Endothelial cell of umbilical vein (primary cell): ENCODE data around the gene KBTBD3. TPM values are rescaled to one million over a fixed set of nuclear protein-coding genes. Genes with fewer than 3 reads are reported as not detected.
"Not testable (repeated sequence)": the region's sequence is repeated elsewhere in the genome, so short reads cannot be mapped to it uniquely, and the experiment has no call there.

ENCODE experiments used
- BruUV-seq: library from RNA; stranded (reverse); fragments of 400-500 nt; replicated peaks from 2 replicates; lab custom pipeline; 2021; lab: Mats Ljungman, UMichigan
- CTCF ChIA-PET: fragments of 300-600, 350-600 bp; sonication (Branson Sonifier 250); formaldehyde crosslinking; loops from one replicate; lab custom pipeline; 2021; ENCODE audit warnings: antibody characterized with exemption, inconsistent platforms; lab: Charles Lee
- POLR2A ChIA-PET: fragments of 300-600, 350-600 bp; sonication (Branson Sonifier 250); formaldehyde crosslinking; loops from one replicate; lab custom pipeline; 2021; ENCODE audit warnings: antibody characterized with exemption, inconsistent platforms; lab: Charles Lee
- DNase-seq: peaks from one replicate; pipeline ENCODE4 v3.0.0-alpha.2; 2011; ENCODE audit warnings: low read depth, low spot score
- FAIRE-seq: peaks from 2 replicates; lab custom pipeline; 2011; peaks lifted over from hg19 to GRCh38; lab: Jason Lieb, UNC
- H2AFZ ChIP-seq: 2 replicates; pipeline ENCODE4 v1.6.0; 2012; ENCODE audit warnings: low read depth, low read length, control low read depth, inconsistent platforms
- H3K27ac ChIP-seq: 2 replicates; pipeline ENCODE4 v1.5.1; 2011; ENCODE audit warnings: low read depth, mild to moderate bottlenecking, control low read depth, low read length, moderate library complexity; ENCODE audit not compliant: insufficient read depth
- H3K27me3 ChIP-seq, 2 experiments: 2 replicates each; pipeline versions ENCODE4 v1.6.0 to v1.6.1; 2011; ENCODE audit warnings: low read length in 2 of 2, mixed read lengths in 1 of 2; ENCODE audit not compliant: control insufficient read depth in 2 of 2, insufficient read depth in 2 of 2
- H3K36me3 ChIP-seq, 2 experiments: 2 replicates in 1 of 2; 3 replicates in 1 of 2; pipeline ENCODE4 v1.5.1; 2011; ENCODE audit warnings: low read length in 2 of 2, mild to moderate bottlenecking in 1 of 2, moderate library complexity in 1 of 2; ENCODE audit not compliant: control insufficient read depth in 2 of 2, insufficient read depth in 2 of 2; ENCODE audit errors: extremely low read depth in 1 of 2
- H3K4me1 ChIP-seq: 3 replicates; pipeline ENCODE4 v1.5.1; 2011; ENCODE audit warnings: mild to moderate bottlenecking, low read length; ENCODE audit not compliant: control insufficient read depth, insufficient read depth; ENCODE audit errors: extremely low read depth
- H3K4me2 ChIP-seq: 2 replicates; pipeline ENCODE4 v1.6.1; 2011; ENCODE audit warnings: low read length, control low read depth, mixed read lengths; ENCODE audit not compliant: insufficient read depth
- H3K4me3 ChIP-seq, 3 experiments: fragments of 200-600 bp in 1 of 3; sonication (generic), shearing (Covaris generic) in 1 of 3; replicated peaks in 1 of 3; 2 replicates each; pipeline ENCODE4 v1.5.1; 2011 to 2016; ENCODE audit warnings: control low read depth in 3 of 3, low read length in 3 of 3, mild to moderate bottlenecking in 2 of 3, inconsistent platforms in 1 of 3, low read depth in 1 of 3, moderate library complexity in 1 of 3; ENCODE audit not compliant: insufficient read depth in 1 of 3
- H3K79me2 ChIP-seq: 2 replicates; pipeline ENCODE4 v1.6.0; 2012; ENCODE audit warnings: low read length, inconsistent platforms; ENCODE audit not compliant: control insufficient read depth, insufficient read depth
- H3K9ac ChIP-seq: replicated peaks from 2 replicates; pipeline ENCODE3; 2011; ENCODE audit warnings: low read length, control low read depth; ENCODE audit not compliant: insufficient read depth; ENCODE audit errors: extremely low read depth
- H3K9me1 ChIP-seq: replicated peaks from 3 replicates; pipeline ENCODE4 v1.6.0; 2011; ENCODE audit warnings: mild to moderate bottlenecking, low read length; ENCODE audit not compliant: control insufficient read depth, insufficient read depth; ENCODE audit errors: extremely low read depth
- H3K9me3 ChIP-seq: replicated peaks from 2 replicates; pipeline ENCODE4 v1.5.1; 2012; ENCODE audit warnings: low read length, inconsistent platforms; ENCODE audit not compliant: control insufficient read depth, insufficient read depth
- H4K20me1 ChIP-seq: replicated peaks from 2 replicates; pipeline ENCODE3; 2011; ENCODE audit warnings: mild to moderate bottlenecking, low read length; ENCODE audit not compliant: control insufficient read depth, insufficient read depth; ENCODE audit errors: extremely low read depth
- EZH2 ChIP-seq: IDR thresholded peaks from 2 replicates; pipeline ENCODE4 v1.6.1; 2012; ENCODE audit warnings: borderline replicate concordance, low read depth, mild to moderate bottlenecking, moderate library complexity, low read length, inconsistent platforms; ENCODE audit not compliant: severe bottlenecking
- FOS ChIP-seq: IDR thresholded peaks from 2 replicates; pipeline ENCODE4 v1.6.1; 2011; ENCODE audit warnings: mild to moderate bottlenecking, low read length, moderate library complexity, borderline replicate concordance; ENCODE audit not compliant: insufficient read depth
- GATA2 ChIP-seq: IDR thresholded peaks from 2 replicates; pipeline ENCODE4 v1.7.0; 2011; ENCODE audit warnings: low read depth, mild to moderate bottlenecking, moderate library complexity, mixed read lengths, low read length; ENCODE audit not compliant: insufficient read length, insufficient read depth
- JUN ChIP-seq: IDR thresholded peaks from 2 replicates; pipeline ENCODE4 v1.6.1; 2011; ENCODE audit warnings: borderline replicate concordance, low read depth; ENCODE audit not compliant: insufficient read length, insufficient read depth
- MYC ChIP-seq: IDR thresholded peaks from one replicate; pipeline ENCODE4 v1.6.1; 2011; ENCODE audit warnings: mild to moderate bottlenecking, low read depth, low read length
- POLR2A ChIP-seq: IDR thresholded peaks from 2 replicates; pipeline ENCODE4 v1.6.1; 2012; ENCODE audit warnings: low read depth, mild to moderate bottlenecking, control low read depth, low read length
- POLR2AphosphoS5 ChIP-seq: IDR thresholded peaks from 2 replicates; pipeline ENCODE4 v1.6.1; 2012; ENCODE audit warnings: low read depth, mild to moderate bottlenecking, control low read depth, low read length, moderate library complexity; ENCODE audit not compliant: insufficient read depth
- dilution Hi-C: fragments of 300-500 bp; cut with MboI; formaldehyde crosslinking; loops from one replicate; pipeline ENCODE4 v1.15.0; 2019; ENCODE audit warnings: low sequenced_read_pairs; ENCODE audit not compliant: extremely low pct_ligation_motif_present
- intact Hi-C: fragments of 100-400 bp; cut with micrococcal nuclease; formaldehyde crosslinking; loops from one replicate; pipeline ENCODE4 v1.10.0; 2022
- polyA plus RNA-seq, 4 experiments: library from polyadenylated mRNA; depleted of rRNA in 3 of 4; stranded (reverse) in 3 of 4; unstranded in 1 of 4; fragments of >200 nt; gene quantifications; 2 replicates each; pipeline versions ENCODE4 v1.2.1 to v1.2.3, GENCODE V29; 2011 to 2012; ENCODE audit warnings: missing spikeins in 1 of 4
- total RNA-seq: library from RNA; stranded (reverse); gene quantifications from 2 replicates; pipeline ENCODE4 v1.2.3, GENCODE V29; 2021
- TF ChIP-seq, protein P1 (sequence below), 2 donors: IDR thresholded peaks; 1 replicate in 1 of 2; 2 replicates in 1 of 2; pipeline ENCODE4 v1.5.1; 2011; ENCODE audit warnings: low read length in 2 of 2, mild to moderate bottlenecking in 2 of 2, moderate library complexity in 2 of 2, control low read depth in 1 of 2, inconsistent platforms in 1 of 2, low read depth in 1 of 2; ENCODE audit not compliant: insufficient read depth in 1 of 2; ENCODE audit errors: extremely low read depth in 1 of 2
- TF ChIP-seq, protein P2 (sequence below): IDR thresholded peaks from 2 replicates; pipeline ENCODE4 v1.6.1; 2011; ENCODE audit not compliant: insufficient read depth, insufficient read length

KBTBD3 gene
- total and polyA plus RNA-seq, 2 donors (not counting 3 experiments of a cell fraction or from before 2014, with no cell fraction given) = 0.76 to 2.4 TPM

DNA sequence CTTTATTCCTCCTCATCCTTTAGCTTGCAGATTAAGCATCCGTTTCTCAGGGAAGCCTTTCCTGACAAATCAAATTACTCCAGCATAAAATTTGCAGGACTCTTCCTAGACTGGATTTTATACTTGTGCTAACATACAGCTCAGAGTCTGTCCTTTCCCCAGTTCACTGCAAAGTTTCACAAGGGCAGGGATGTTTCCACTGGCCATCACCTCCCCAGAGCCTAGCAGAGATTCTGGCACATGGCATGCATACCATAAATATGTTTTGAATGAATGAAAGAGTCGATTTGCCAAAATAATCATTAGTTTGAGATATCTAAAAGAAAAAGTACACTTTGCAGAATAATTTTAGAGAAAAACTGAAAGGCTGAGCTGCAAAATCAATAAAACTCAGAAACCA, 65.7 kb downstream of the KBTBD3 start:
- H3K79me2 ChIP-seq = peaks cover 40% of the 10 kb centered on the region

DNA sequence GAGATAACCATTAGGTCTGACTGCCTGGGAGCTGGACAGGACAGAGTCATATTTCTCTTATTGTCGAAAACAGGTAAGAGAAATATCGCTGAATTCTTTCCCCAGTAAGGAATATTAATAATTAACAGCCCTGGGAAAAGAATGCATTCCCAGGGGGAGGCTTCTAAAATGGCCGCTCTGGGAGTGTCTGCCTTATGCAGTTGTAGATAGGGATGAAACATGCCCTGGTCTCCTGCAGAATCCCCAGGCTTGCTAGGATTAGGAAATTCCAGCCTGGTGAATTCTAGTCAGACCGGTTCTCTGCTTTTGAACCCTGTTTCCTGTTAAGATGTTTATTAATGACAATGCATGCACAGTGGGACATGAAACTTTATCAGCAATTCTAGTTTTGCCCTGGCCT, 74.1 kb downstream of the KBTBD3 start:
- H3K4me3 ChIP-seq, H4K20me1 ChIP-seq, POLR2A ChIA-PET, H3K9me1 ChIP-seq, H3K79me2 ChIP-seq, H3K9ac ChIP-seq, H3K4me2 ChIP-seq, DNase-seq, H3K27ac ChIP-seq, dilution Hi-C loops, H3K9me3 ChIP-seq, BruUV-seq, H3K27me3 ChIP-seq, CTCF ChIA-PET, H3K36me3 ChIP-seq, FAIRE-seq, intact Hi-C loops, H2AFZ ChIP-seq, H3K4me1 ChIP-seq: not testable (repeated sequence)

More for the DNA sequence above, 65.7 kb downstream of the KBTBD3 start:
- H3K27me3 ChIP-seq = no peaks in the 10 kb centered on the region
- DNase-seq (no peak), FAIRE-seq (no peak)
- dilution Hi-C loops (no loop called here), intact Hi-C loops (no loop called here)
- TF ChIP-seq GATA2 (no peak), JUN (no peak), POLR2AphosphoS5 (no peak), MYC (no peak), EZH2 (no peak), POLR2A (no peak), FOS (no peak)
- TF ChIP-seq, protein P1, sequence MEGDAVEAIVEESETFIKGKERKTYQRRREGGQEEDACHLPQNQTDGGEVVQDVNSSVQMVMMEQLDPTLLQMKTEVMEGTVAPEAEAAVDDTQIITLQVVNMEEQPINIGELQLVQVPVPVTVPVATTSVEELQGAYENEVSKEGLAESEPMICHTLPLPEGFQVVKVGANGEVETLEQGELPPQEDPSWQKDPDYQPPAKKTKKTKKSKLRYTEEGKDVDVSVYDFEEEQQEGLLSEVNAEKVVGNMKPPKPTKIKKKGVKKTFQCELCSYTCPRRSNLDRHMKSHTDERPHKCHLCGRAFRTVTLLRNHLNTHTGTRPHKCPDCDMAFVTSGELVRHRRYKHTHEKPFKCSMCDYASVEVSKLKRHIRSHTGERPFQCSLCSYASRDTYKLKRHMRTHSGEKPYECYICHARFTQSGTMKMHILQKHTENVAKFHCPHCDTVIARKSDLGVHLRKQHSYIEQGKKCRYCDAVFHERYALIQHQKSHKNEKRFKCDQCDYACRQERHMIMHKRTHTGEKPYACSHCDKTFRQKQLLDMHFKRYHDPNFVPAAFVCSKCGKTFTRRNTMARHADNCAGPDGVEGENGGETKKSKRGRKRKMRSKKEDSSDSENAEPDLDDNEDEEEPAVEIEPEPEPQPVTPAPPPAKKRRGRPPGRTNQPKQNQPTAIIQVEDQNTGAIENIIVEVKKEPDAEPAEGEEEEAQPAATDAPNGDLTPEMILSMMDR (IDR thresholded peaks at IDR 0.05; ENCODE audit: extremely low read depth in 1 of 2, insufficient read depth in 1 of 2, low read depth in 1 of 2, low read length in 2 of 2) = no peak
- TF ChIP-seq, protein P2, sequence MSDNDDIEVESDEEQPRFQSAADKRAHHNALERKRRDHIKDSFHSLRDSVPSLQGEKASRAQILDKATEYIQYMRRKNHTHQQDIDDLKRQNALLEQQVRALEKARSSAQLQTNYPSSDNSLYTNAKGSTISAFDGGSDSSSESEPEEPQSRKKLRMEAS = no peak
- H2AFZ ChIP-seq = no peak overlapping the region
- no peaks in the 10 kb centered on the region for H3K9me3 ChIP-seq
- peaks cover 9% of the 10 kb centered on the region for H3K4me1 ChIP-seq
- H3K27ac ChIP-seq = no peak overlapping the region
- POLR2A ChIA-PET = no interaction called here
- no peak overlapping the region for H3K4me2 ChIP-seq
- H3K4me3 ChIP-seq = no peak overlapping the region
- BruUV-seq = no TSS peak
- no peak overlapping the region for H3K9ac ChIP-seq
- peaks cover 9 to 11% of the 10 kb centered on the region in 2 experiments for H3K36me3 ChIP-seq
- no peaks in the 10 kb centered on the region for H3K9me1 ChIP-seq
- no peaks in the 10 kb centered on the region for H4K20me1 ChIP-seq
- CTCF ChIA-PET = no interaction called here
